Measurements from ENCODE around the gene CHRNA3.
"Not testable (repeated sequence)": the region's sequence is repeated elsewhere in the genome, so short reads cannot be mapped to it uniquely, and the experiment has no call there.

Gene CHRNA3

DNA sequence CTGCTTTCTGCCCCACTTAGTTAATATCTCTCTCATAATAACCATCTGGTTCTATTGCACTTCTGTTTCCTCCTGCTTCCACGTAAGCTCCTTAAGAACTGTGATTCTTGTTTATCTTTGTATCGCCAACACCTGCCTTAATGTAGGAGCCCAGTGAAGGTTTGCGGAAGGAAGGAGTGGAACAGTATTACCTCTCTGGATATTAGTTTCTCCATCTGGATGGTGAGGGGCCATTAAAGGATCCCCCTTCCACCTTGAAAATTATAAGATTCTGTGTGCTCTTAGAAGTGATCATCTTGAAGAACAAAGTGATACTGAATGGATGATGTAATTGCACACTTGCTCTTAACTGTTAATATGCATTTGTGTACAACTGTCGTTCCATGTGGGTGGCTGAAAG is 53.3 kb downstream of the CHRNA3 start:
- Histone ChIP-seq H3K27me3 (ENCODE audit: control insufficient read depth in 1 of 2, insufficient read depth in 2 of 2, low read length in 2 of 2) (no peaks in the 10 kb centered on the region), H3K9ac (ENCODE audit: low read length) (no peak overlapping the region), H3K9me3 (ENCODE audit: low read length) (no peaks in the 10 kb centered on the region), H3K4me3 (ENCODE audit: low read depth in 1 of 2, low read length in 2 of 2) (no peak overlapping the region), H3K4me1 (ENCODE audit: insufficient read depth, low read length) (peaks cover 12% of the 10 kb centered on the region), H3K36me3 (ENCODE audit: insufficient read depth, low read length) (no peaks in the 10 kb centered on the region), H3K27ac (ENCODE audit: low read depth, low read length) (no peak overlapping the region)

DNA sequence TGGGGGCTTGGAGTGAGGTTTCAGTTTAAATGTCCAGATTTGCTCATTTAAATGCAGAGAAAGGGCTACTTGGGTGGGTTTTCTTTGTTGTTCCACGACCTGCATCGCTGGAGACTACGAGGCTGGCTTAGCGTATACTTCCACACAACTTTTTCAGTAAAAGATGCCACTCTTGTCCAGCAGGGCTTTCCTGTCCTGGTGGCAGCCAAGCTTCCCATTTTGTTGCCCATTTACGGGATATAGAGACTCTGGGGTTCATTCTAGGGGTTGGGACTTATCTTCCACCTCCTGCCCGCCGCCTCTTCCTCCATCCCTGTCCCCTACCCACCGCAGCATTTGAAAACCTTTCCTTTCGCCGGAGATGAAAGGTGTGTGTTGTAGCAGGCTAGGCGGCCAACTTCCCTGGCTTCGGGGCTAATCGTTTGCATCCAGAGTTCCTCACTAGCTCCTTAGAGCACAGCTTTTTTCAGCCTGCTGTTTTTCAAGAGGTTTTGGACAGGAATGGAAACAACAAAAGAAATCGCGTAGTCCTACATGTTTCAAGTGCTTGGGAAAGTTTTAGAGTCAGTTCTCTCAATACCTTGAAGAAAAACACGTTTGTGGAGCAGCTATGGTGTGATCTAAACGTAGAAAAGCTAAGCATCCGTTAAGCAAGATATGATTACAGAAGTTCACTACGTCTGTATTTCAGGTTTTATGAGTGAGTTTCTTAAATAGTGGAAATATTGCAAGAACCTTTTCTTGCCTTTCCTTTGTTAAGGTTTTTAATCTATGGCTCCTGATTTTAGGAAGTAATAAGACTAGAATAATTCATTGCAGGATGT is 54.6 kb downstream of the CHRNA3 start:
- Histone ChIP-seq H3K27me3 (ENCODE audit: control insufficient read depth in 1 of 2, insufficient read depth in 2 of 2, low read length in 2 of 2) (no peaks in the 10 kb centered on the region), H3K4me1 (ENCODE audit: insufficient read depth, low read length) (peaks cover 12% of the 10 kb centered on the region), H3K9me3 (ENCODE audit: low read length) (no peaks in the 10 kb centered on the region), H3K4me3 (ENCODE audit: low read depth in 1 of 2, low read length in 2 of 2) (peak overlapping the region; percentile 55 to 76), H3K36me3 (ENCODE audit: insufficient read depth, low read length) (no peaks in the 10 kb centered on the region), H3K27ac (ENCODE audit: low read depth, low read length) (peak overlapping the region; percentile 36), H3K9ac (ENCODE audit: low read length) (peak overlapping the region; percentile 40)

DNA sequence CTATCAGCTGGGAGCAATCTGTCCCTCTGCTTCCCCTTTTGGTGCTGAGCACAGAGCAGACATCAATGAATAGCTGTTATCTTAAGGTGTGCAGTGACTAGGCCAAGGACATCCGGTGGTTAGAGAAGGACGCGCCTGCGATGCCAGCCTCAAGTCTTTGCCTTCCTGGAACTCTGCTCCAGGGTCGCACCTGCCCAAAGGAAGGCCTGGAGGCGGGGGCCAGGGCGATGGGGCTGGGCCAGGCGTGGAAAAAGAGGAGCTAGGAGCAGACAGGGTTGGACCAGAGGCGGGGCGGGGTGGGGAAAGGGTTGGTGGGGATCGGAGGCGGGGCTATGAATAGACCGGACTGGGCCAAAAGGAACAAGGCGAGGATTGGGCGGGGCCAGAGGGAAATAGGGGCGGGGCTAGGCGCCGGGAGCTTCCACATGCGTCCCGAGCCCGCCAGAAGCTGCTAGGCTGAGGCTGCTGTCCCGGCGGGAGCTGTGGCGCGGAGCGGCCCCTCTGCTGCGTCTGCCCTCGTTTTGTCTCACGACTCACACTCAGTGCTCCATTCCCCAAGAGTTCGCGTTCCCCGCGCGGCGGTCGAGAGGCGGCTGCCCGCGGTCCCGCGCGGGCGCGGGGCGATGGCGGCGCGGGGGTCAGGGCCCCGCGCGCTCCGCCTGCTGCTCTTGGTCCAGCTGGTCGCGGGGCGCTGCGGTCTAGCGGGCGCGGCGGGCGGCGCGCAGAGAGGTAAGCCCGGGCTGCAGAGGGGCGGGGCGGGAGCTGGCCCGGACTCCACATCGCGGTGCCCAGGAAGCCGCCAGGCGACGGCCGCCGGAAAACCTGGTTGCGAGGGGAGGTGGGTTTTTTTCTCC is 55.5 kb downstream of the CHRNA3 start, which contains the start of gene CHRNA5:
Gene CHRNA5, plus strand, starts transcription at position 424 of the 854 bp plus-strand sequence. Its CDS starts 200 bp downstream, at position 624.
- H3K4me1 ChIP-seq (ENCODE audit: insufficient read depth, low read length): peaks cover 12% of the 10 kb centered on the region
- no peaks in the 10 kb centered on the region for H3K36me3 ChIP-seq (ENCODE audit: insufficient read depth, low read length)
- H3K9me3 ChIP-seq (ENCODE audit: low read length): no peaks in the 10 kb centered on the region
- peak within 1 kb of the TSS; percentile 40 for H3K9ac ChIP-seq (ENCODE audit: low read length)
- H3K4me3 ChIP-seq (ENCODE audit: low read depth in 1 of 2, low read length in 2 of 2): peak within 1 kb of the TSS; percentile 55 to 76
- H3K27ac ChIP-seq (ENCODE audit: low read depth, low read length): peak within 1 kb of the TSS; percentile 75
- no peaks in the 10 kb centered on the region for H3K27me3 ChIP-seq (ENCODE audit: control insufficient read depth in 1 of 2, insufficient read depth in 2 of 2, low read length in 2 of 2)

DNA sequence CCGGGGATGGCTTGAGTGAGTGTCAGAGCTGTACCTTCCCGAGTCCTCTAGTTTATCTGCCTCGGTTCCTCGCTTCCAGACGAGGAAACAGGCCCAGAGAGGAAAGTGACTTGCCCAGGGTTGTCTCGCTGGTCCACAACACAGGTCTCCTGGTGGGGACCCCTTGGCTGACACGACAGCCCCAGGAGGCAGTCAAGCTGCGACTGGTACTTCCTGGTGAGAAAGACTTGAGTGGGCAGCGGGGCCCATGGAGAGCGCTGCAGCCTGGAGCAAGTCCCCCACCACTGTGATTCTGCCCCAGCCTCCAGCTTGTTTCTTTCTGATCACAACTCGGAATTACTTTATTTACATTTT is 56.1 kb downstream of the CHRNA3 start:
- Histone ChIP-seq H3K27ac (ENCODE audit: low read depth, low read length) (no peak overlapping the region), H3K27me3 (ENCODE audit: control insufficient read depth in 1 of 2, insufficient read depth in 2 of 2, low read length in 2 of 2) (no peaks in the 10 kb centered on the region), H3K9me3 (ENCODE audit: low read length) (no peaks in the 10 kb centered on the region), H3K4me1 (ENCODE audit: insufficient read depth, low read length) (peaks cover 12% of the 10 kb centered on the region), H3K9ac (ENCODE audit: low read length) (no peak overlapping the region), H3K4me3 (ENCODE audit: low read depth in 1 of 2, low read length in 2 of 2) (peak overlapping the region; percentile 55 to 76), H3K36me3 (ENCODE audit: insufficient read depth, low read length) (no peaks in the 10 kb centered on the region)

DNA sequence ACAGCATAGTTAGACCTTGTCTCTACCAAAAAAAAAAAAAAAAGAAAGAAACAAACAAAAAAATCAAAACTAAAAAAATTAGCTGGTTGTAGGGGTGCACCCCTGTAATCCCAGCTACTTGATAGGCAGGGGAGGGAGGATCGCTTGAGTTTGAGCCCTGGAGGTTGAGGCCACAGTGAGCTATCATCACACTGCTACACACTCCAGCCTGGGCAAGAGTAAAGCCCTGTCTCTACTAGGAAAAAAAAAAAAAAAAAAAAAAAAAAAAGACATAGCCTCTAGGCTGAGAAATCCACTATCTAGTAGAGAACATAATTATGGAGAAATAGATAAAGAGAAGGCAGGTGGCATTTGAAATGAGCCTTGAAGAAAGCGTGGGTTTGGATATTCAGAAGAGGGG is 57.7 kb downstream of the CHRNA3 start:
- Histone ChIP-seq H3K9ac (ENCODE audit: low read length) (no peak overlapping the region), H3K36me3 (ENCODE audit: insufficient read depth, low read length) (no peaks in the 10 kb centered on the region), H3K27ac (ENCODE audit: low read depth, low read length) (no peak overlapping the region), H3K4me1 (ENCODE audit: insufficient read depth, low read length) (peaks cover 12% of the 10 kb centered on the region), H3K27me3 (ENCODE audit: control insufficient read depth in 1 of 2, insufficient read depth in 2 of 2, low read length in 2 of 2) (no peaks in the 10 kb centered on the region), H3K4me3 (ENCODE audit: low read depth in 1 of 2, low read length in 2 of 2) (no peak overlapping the region), H3K9me3 (ENCODE audit: low read length) (no peaks in the 10 kb centered on the region)

DNA sequence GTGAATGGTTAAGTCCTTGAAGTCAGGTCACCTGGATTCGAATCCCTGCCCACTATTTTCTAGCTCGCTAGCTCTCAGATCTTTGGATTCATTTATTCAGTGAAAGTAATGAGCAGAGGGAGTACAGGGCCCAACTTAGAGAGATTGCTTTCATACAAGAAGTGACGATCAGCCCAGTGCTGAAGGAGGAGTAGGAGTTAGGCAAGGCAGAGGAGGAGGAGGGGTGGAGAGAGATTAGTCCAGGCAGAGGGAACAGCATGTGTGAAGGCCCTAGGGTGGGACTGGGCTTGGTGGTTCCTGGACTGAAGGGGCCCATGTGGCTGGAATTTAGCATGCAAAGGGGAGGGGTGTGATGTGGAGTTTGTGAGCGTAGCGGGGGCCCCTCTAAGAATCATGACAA is 59.3 kb downstream of the CHRNA3 start:
- no peaks in the 10 kb centered on the region for H3K27me3 ChIP-seq (ENCODE audit: control insufficient read depth in 1 of 2, insufficient read depth in 2 of 2, low read length in 2 of 2)
- no peak overlapping the region for H3K27ac ChIP-seq (ENCODE audit: low read depth, low read length)
- H3K4me3 ChIP-seq (ENCODE audit: low read depth in 1 of 2, low read length in 2 of 2): no peak overlapping the region
- no peak overlapping the region for H3K9ac ChIP-seq (ENCODE audit: low read length)
- peaks cover 12% of the 10 kb centered on the region for H3K4me1 ChIP-seq (ENCODE audit: insufficient read depth, low read length)
- H3K9me3 ChIP-seq (ENCODE audit: low read length): no peaks in the 10 kb centered on the region
- H3K36me3 ChIP-seq (ENCODE audit: insufficient read depth, low read length): no peaks in the 10 kb centered on the region

DNA sequence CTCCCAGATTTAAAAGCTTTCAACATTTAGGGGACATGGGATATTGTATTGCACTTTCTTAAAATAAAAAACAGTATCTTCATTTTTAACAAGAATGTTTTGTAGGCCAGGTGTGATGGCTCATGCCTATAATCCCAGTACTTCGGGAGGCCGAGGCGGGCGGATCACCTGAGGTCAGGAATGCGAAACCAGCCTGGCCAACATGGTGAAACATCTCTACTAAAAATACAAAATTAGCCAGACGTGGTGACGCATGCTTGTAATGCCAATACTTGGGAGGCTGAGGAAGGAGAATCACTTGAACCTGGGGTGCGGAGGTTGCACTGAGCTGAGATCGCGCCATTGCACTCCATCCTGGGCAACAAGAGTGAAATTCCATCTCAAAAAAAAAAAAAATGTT is 60.6 kb downstream of the CHRNA3 start:
- H3K27ac ChIP-seq (ENCODE audit: low read depth, low read length); H3K9me3 ChIP-seq (ENCODE audit: low read length); H3K4me3 ChIP-seq (ENCODE audit: low read depth in 1 of 2, low read length in 2 of 2); H3K9ac ChIP-seq (ENCODE audit: low read length); H3K4me1 ChIP-seq (ENCODE audit: insufficient read depth, low read length); H3K36me3 ChIP-seq (ENCODE audit: insufficient read depth, low read length); H3K27me3 ChIP-seq (ENCODE audit: control insufficient read depth in 1 of 2, insufficient read depth in 2 of 2, low read length in 2 of 2): not testable (repeated sequence)

DNA sequence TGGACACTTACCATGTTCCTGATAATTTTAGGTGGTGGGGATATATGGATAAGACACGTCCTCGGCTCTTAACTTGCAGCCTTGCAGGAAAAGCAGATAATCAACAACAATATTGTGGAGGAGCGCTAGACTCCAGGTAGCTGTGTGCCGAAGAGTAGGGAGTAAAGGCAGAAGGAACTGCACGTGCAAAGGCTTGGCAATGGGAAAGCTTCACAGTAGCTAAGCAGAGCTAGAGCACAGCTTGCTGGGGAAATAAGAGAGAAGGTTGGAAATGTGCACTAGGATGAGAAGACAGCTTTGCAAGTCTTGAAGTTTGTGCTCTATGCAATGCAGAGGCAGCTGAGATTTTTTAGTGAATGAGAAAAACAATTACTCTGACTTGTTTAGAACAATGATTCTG is 68.2 kb downstream of the CHRNA3 start:
- Histone ChIP-seq H3K9me3 (ENCODE audit: low read length) (no peaks in the 10 kb centered on the region), H3K9ac (ENCODE audit: low read length) (no peak overlapping the region)

DNA sequence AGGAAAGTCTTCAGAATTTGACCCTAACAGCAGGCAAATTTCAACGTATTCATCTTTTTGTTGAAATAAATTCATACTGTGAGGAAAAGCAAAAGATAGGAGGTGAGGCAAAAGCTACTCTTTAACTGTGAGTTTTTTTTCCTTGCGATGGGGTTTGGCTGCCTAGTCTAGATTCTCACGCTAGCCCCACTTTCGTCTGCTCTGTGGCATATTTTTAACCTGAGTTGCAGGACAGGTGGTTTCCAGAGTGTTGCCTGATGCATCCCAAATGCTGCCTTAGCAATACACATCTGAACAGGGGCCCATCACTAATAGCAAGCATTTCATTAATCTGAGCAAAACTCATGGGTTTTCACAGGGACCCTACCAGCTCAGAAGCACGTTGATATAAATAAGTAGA is 68.9 kb downstream of the CHRNA3 start:
- H3K27ac ChIP-seq (ENCODE audit: low read depth, low read length): no peak overlapping the region

More for the DNA sequence above, 68.2 kb downstream of the CHRNA3 start:
- no peaks in the 10 kb centered on the region for H3K4me1 ChIP-seq (ENCODE audit: insufficient read depth, low read length)
- H3K36me3 ChIP-seq (ENCODE audit: insufficient read depth, low read length): peaks cover 37% of the 10 kb centered on the region
- no peaks in the 10 kb centered on the region for H3K27me3 ChIP-seq (ENCODE audit: control insufficient read depth in 1 of 2, insufficient read depth in 2 of 2, low read length in 2 of 2)
- H3K4me3 ChIP-seq (ENCODE audit: low read depth in 1 of 2, low read length in 2 of 2): no peak overlapping the region
- H3K27ac ChIP-seq (ENCODE audit: low read depth, low read length): no peak overlapping the region

DNA sequence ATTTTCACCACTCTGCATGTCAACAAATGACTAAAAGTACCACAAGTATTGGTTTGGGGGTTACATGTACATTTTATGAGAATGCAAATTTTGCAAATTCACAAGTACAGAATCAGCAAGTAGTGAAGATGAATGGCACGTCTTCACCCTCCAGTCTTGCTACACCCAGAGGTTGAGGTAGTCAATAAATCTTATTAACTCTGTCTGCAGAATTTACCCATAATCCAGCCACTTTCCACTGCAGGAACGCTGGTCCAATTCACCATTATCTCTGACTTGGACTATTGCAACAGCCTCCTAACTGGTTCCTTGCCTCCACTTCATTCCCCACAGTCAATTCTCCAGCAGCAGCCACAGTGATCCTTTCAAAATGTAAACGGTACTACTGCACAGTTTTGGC is 70.0 kb downstream of the CHRNA3 start:
- Histone ChIP-seq H3K27me3 (ENCODE audit: control insufficient read depth in 1 of 2, insufficient read depth in 2 of 2, low read length in 2 of 2) (no peaks in the 10 kb centered on the region), H3K36me3 (ENCODE audit: insufficient read depth, low read length) (peaks cover 55% of the 10 kb centered on the region), H3K4me3 (ENCODE audit: low read depth in 1 of 2, low read length in 2 of 2) (no peak overlapping the region), H3K4me1 (ENCODE audit: insufficient read depth, low read length) (no peaks in the 10 kb centered on the region), H3K9ac (ENCODE audit: low read length) (no peak overlapping the region), H3K9me3 (ENCODE audit: low read length) (no peaks in the 10 kb centered on the region), H3K27ac (ENCODE audit: low read depth, low read length) (no peak overlapping the region)

More for the DNA sequence above, 68.9 kb downstream of the CHRNA3 start:
- H3K4me1 ChIP-seq (ENCODE audit: insufficient read depth, low read length): no peaks in the 10 kb centered on the region
- no peaks in the 10 kb centered on the region for H3K27me3 ChIP-seq (ENCODE audit: control insufficient read depth in 1 of 2, insufficient read depth in 2 of 2, low read length in 2 of 2)
- peaks cover 44% of the 10 kb centered on the region for H3K36me3 ChIP-seq (ENCODE audit: insufficient read depth, low read length)
- H3K9me3 ChIP-seq (ENCODE audit: low read length): no peaks in the 10 kb centered on the region
- no peak overlapping the region for H3K4me3 ChIP-seq (ENCODE audit: low read depth in 1 of 2, low read length in 2 of 2)
- H3K9ac ChIP-seq (ENCODE audit: low read length): no peak overlapping the region

DNA sequence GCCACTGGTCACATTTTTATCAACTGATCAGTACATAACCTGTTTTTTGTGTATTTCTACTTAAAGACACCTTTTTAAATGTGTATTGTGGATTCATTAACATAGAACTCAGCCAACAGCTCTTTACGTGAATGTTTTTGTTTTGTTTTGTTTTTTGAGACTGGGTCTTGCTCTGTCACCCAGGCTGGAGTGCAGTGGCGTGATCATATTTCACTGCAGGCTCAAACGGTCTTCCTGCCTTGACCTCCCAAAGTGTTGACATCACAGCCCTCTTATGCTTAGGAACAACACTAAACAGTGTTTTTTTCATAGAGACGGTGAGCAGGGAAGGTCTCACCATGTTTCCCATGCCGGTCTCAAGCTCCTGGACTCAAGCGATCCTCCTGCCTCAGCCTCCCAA is 70.6 kb downstream of the CHRNA3 start:
- no peak overlapping the region for H3K9ac ChIP-seq (ENCODE audit: low read length)
- no peaks in the 10 kb centered on the region for H3K9me3 ChIP-seq (ENCODE audit: low read length)
- H3K4me3 ChIP-seq (ENCODE audit: low read depth in 1 of 2, low read length in 2 of 2): no peak overlapping the region
- H3K27me3 ChIP-seq (ENCODE audit: control insufficient read depth in 1 of 2, insufficient read depth in 2 of 2, low read length in 2 of 2): no peaks in the 10 kb centered on the region
- no peaks in the 10 kb centered on the region for H3K4me1 ChIP-seq (ENCODE audit: insufficient read depth, low read length)
- H3K27ac ChIP-seq (ENCODE audit: low read depth, low read length): no peak overlapping the region
- H3K36me3 ChIP-seq (ENCODE audit: insufficient read depth, low read length): peaks cover 61% of the 10 kb centered on the region
